Measurements from ENCODE around the gene GPATCH8.
"Not testable (repeated sequence)": the region's sequence is repeated elsewhere in the genome, so short reads cannot be mapped to it uniquely, and the experiment has no call there.

The GPATCH8 gene

GRCh38 chr17:44374306-44375195 lies 128.7 kb downstream of the GPATCH8 start:
- no peak for DNase-seq

GRCh38 chr17:44372036-44372435 lies 131.2 kb downstream of the GPATCH8 start:
- DNase-seq, result no peak

DNA sequence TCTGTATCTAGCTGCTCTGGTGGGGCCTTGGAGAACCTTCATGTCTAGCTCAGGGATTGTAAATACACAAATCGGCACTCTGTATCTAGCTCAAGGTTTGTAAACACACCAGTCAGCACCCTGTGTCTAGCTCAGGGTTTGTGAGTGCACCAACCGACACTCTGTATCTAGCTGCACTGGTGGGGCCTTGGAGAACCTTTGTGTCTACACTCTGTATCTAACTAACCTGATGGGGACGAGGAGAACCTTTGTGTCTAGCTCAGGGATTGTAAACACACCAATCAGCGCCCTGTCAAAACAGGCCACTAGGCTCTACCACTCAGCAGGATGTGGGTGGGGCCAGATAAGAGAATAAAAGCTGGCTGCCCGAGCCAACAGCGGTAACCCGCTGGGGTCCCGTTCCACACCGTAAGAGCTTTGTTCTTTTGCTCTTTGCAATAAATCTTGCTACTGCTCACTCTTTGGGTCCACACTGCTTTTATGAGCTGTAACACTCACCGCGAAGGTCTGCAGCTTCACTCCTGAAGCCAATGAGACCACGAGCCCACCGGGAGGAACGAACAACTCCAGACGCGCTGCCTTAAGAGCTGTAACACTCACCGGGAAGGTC lies 133.7 kb downstream of the GPATCH8 start:
- not testable (repeated sequence) for DNase-seq

- DNase-seq, result not testable (repeated sequence)
These were observed 134.6 kb downstream of the GPATCH8 start for GRCh38 chr17:44368391-44369243.

GRCh38 chr17:44367231-44367979 lies 135.8 kb downstream of the GPATCH8 start:
- no peak for DNase-seq

- not testable (repeated sequence) for DNase-seq
These were observed 138.2 kb downstream of the GPATCH8 start for GRCh38 chr17:44365051-44365450.

DNA sequence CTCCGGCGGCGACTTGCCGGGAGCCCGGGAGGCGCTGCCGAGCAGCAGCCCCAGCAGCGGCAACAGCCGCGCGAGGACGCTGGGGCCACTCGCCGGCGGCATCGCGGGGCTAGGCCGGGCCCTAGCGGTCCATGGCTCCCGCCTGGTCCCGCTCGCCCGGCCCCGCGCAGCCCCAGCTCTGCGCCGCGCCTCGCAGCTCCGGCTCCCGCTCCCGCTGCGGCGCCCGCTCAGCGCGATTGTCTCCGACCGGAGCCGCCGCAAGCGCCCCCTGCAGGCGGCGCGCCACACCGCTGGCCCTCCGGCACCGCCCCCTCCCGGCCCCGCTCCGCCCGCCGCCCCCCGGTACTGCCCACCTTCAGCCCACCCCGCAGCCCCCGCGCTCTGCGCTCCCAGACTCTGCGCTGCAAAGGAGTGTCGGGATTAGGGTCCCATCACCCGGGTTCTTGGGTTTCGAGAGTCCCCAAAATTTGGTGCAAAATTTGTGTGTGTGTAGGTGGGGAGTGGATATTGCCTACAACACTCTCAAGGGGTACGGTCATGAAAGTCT lies 139.5 kb downstream of the GPATCH8 start, which contains the start of gene FAM171A2:
TSS of gene FAM171A2 (minus strand) at position 241 of the 547 bp plus-strand sequence. CDS start at position 102, 139 bp downstream.
- peak; percentile 58 for DNase-seq

- DNase-seq, result no peak
These were observed 140.1 kb downstream of the GPATCH8 start for GRCh38 chr17:44362949-44363612.

DNA sequence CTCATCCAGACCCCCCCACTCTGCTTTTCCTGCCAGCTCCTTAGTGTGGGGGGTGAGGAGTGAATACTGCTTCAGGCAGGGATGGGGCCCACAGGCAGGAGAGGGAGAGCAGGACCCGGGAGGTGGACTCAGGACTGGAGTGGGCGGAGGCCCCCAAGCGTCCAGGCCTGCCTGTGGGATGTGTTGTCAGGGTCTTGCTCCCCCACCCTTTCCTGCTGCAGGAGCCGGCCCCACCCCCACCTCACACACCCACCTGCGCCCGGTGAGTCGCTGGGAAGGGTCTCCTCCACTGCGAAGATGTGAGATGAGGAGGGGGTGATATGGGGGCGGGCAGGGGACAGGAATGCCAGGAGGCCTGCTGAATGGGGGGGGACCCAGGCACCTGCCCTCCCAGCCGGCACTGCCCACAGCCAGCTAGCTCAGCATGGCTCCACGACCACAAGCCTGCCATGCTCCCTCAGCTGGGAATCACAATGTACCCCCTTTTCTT lies 140.7 kb downstream of the GPATCH8 start:
- DNase-seq, result no peak

- no peak for DNase-seq
These were observed 141.6 kb downstream of the GPATCH8 start for GRCh38 chr17:44361292-44362260.

- peak; percentile 37 for DNase-seq
These were observed 142.4 kb downstream of the GPATCH8 start for GRCh38 chr17:44360826-44361225.

- DNase-seq, result no peak
These were observed 143.1 kb downstream of the GPATCH8 start for GRCh38 chr17:44360144-44360533.

DNA sequence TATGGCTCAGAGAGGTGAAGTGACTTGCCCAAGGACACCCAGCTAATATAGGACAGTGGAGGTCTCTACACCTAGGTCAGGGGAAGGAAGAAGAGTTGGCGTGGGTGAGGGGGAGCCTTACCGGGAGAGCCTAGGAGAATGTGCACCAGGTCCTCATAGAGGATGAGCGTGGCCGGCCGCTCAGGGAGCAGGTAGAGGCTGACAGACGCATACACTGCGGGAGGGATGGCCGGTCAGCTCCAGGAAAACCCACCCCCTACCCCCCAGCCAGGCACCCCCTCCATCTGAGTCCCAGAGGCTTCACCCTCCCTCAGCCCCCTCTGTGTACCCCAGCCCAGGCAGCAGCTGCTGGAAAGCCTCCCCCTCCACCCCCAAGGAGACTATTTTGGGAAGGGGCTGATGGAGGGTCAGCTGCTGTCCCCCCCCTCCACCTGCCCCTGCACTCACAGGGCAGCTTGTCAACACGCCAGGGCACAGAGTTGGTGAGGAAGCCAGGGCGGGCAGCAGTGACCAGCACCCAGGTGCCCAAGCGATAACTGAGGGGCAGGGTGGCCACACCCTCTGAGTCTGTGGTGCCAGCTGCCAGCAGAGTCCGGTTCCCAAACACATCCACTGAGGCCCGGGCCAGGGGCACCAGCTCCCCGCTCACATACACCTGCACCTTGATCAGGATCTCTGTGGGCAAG lies 143.6 kb downstream of the GPATCH8 start:
- no peak for DNase-seq

- DNase-seq, result no peak
These were observed 144.2 kb downstream of the GPATCH8 start for GRCh38 chr17:44359006-44359405.

DNA sequence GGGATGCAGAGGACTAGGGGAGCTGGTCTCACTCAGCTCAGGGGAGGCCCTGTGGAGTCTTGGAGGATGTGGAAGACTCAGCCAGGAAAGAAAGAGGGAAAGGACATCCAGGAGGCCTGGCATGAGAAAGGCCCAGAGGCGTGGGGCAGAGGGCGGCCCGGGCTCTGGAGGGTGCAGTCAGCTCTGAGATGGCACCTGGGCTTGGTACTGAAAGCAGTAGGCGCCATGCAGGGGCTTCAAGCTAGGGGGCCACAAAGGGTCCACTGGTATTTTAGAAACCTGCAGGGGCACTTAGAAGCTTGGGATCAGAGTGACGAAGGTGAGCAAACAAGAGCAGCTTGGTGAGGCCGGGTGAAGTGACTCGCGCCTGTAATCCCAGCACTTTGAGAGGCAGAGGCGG lies 145.1 kb downstream of the GPATCH8 start:
- DNase-seq, result no peak

GRCh38 chr17:44356241-44356640 lies 147.0 kb downstream of the GPATCH8 start:
- DNase-seq, result no peak

- DNase-seq, result no peak
These were observed 147.5 kb downstream of the GPATCH8 start for GRCh38 chr17:44355642-44356099.

- no peak for DNase-seq
These were observed 148.3 kb downstream of the GPATCH8 start for GRCh38 chr17:44354582-44355561.
